ENCODE measurements around the gene SSBP1.
"Not testable (repeated sequence)": the region's sequence is repeated elsewhere in the genome, so short reads cannot be mapped to it uniquely, and the experiment has no call there.

Gene SSBP1

DNA sequence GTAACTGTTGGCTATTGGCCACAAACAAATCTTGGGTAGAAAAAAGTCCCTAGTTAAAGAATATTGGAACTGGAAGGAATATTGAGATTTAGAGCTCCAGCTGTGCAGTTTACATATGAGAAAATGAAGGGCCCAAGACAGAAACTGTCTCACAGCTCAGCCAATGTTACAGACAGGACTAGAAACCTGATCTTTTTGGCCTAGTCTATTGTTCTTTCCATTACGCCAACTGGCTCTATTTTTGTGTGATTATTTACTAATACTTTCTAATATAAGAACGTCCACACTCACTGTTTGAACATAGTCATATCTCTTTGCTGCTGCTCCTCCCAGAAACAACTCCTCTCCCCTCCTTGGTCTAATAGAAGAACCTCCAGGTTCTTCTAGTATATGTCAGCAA, 28.8 kb upstream of the SSBP1 start:
- DNase-seq (ENCODE audit: low read depth, low spot score), result no peak

DNA sequence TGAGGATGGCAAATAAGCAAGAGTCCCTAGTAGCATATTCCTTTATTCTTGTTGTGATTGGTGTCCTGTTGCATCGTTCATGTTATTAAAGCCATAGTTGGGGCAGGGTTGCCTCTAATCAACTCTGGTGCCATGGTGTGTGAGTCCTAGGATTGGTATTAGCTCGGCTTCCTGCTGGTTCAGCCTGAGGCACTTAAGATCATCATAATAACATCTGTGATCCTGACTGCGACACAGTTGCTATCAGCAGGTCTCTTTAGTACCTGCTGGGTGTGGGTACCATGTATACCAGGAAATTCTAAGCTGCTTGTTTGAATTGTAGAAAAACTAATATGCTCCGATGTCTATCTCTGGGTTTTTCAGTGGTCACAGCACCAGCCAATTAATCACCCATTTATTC, 28.4 kb upstream of the SSBP1 start:
- no peak for DNase-seq (ENCODE audit: low read depth, low spot score)

DNA sequence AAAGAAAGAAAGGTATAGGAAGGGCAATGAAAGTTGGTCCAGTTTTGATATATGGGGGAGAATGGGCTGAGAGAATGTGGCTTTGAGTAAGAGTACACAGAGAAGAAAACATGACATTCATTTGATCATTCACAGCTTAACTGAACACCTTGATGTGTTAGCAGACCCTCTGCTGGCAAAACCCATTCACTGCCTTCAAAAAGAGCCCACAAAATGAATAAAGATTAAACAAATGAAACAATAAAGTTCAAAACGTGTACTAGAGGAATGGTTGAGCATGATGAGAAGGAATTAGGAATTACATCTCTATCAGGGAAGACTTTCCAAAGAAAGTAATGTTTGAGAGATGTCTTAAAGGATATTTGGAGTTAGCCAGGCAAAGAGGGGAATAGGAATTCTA, 27.9 kb upstream of the SSBP1 start:
- DNase-seq (ENCODE audit: low read depth, low spot score), result no peak

DNA sequence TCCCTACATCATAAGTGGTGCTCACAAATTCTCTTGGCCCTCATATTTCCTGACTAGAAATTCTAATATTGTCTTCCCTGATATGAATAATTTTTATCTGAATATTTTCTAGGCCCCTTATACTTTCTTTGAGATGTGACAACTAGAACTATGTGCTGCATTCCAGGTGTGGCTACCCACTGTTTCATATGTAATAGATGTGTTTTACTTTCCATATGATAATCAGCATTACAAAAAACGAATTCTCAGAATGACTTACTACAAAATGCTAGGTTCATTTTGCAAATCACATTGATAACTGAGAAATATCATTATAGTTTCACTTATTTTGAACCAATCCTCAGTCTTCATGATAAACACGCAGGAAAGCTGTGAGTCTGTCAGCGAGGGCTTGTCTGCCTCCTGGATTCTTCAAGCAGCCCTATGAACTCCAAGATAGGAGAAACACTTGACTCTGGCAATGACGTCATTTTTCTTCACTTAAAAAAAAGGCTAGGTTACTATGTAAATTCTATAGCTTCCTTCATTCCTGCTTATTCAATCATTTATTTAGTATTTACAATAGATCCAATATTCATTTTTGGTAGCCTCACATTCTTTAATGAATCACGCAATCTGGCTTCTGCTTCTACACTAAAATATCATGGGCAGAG, 25.4 kb upstream of the SSBP1 start:
- no peak for DNase-seq (ENCODE audit: low read depth, low spot score)

DNA sequence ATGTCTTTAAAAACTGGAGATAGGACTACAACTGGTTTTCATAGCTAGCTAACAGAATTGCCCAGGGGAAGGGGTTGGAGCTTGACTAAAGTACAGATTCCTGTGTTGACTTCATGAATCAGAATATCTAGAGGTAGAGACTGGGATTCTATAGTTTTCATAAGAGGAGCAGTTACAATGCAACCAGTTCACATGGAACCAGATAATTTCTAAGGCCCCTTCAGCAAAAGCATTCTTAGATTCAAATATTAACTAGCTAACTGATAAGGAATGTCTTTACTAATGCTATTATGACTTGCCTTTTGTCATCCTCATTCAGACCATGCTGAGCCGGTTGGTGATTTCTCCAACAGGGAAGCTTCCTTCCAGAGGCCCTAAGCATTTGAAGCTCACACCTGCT, 24.3 kb upstream of the SSBP1 start:
- DNase-seq (ENCODE audit: low read depth, low spot score), result no peak

DNA sequence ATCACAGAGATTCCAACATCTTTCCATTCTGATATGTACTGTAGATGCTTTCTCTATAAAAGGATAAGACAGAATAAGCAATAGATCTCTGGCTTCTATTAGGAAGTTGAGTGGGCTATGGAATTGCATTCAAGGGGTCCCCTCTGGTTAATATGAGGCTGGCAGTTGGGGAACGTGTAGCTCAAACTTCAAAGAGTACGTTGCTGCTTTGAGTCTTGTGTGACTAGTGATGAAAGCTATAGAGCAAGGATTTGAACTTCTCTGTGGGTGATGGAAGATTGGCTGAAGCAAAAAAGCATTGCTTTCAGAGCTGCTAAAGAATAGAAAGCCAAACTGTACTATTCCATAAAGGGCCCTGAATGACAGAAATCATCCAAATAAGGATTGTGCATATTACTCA, 23.6 kb upstream of the SSBP1 start:
- no peak for DNase-seq (ENCODE audit: low read depth, low spot score)

DNA sequence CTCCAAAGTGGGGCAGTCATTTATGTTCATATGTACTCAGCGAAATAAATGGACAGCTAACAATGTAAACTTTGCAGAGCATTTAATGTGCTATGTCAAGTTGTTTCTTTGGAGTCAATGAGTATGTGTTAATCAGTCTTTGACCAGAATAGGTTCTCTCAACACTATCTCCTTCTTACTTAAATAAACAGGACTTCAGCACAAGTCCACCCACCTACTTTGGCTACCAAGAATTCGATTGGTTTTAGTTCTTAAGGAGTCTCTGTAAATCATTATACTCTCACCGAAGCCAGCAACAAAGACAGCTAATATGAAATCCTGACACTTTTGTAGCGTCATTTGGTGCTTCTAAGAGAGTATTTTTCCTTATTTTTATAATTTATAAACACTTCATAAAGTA, 23.1 kb upstream of the SSBP1 start:
- DNase-seq (ENCODE audit: low read depth, low spot score), result no peak

DNA sequence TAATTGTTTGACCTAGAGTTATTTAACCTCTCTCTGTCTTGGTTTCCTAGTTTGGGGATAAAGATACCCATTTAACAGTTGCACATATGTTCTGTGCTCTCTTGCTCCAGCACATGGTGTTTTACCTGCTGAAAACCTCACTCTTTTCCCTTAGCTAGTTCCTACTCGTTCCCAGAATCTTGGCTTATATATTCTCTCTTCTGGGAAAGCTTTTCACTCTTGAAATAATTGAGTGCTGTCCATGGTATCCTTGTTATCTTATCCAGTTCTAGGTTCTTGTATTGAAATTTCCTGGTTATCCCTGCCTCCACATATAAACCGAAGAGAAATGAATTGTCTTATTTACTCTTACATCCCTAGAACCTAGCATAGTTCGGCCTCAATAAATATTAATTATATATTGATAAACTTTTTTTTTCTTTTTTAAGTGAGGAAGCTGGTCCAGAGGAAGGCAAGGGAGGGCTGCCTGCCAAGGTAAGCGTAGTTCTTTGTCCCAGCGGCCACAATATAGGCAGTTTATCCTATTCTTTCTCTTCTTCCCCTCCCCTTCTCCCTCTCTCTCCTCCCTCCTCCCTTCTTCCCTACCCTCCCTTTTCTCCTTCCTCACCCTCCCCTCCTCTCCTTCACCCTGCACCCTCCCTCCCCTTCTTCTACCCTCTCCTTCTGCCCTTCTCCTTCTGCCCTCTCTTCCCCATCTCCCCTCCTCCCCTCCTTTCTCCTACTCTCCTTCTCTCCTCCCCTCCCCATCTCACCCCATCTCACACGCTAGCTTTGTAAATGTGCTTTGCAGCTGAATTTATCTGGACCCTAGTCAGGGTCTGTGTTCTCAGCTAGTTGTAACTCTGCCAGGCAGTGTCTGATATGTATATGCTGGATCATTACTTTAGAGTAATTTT, 22.1 kb upstream of the SSBP1 start:
- no peak for DNase-seq (ENCODE audit: low read depth, low spot score)

DNA sequence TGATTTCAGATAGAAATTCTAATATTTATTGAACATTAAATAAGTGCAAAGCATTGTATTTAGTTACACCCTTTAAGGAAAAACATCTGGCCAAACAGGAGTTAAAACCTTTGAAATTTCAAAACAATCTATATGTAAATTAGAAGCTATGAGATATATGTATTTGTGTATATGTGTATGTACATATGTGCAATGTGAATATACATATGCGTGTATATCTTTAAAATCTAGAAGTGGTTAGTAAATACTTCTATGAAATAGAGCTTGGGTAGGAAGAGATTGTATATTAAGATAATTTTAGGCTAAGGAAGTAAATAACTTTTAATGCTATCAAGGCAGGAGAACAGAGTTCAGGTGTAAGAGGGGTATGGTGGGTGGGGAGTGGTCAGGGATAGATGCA, 20.7 kb upstream of the SSBP1 start:
- no peak for DNase-seq (ENCODE audit: low read depth, low spot score)

DNA sequence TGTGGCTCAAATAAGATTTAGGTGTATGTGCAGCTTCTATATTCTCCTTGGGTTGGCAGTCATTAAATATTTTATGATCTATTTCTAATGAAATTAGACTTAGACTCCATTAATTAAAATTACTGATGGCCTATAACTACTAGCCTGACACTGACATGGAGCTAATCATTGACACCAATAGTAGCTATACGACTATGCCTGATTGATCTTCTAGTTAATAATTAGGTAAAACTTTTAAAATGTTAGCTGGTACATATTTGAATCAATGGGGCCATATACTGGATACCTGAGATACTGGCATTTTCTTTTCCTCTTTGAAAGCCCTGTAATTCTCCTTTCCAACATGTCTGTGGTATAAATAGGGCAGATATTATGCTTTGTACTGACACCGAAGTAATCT, 15.6 kb upstream of the SSBP1 start:
- DNase-seq (ENCODE audit: low read depth, low spot score), result no peak

DNA sequence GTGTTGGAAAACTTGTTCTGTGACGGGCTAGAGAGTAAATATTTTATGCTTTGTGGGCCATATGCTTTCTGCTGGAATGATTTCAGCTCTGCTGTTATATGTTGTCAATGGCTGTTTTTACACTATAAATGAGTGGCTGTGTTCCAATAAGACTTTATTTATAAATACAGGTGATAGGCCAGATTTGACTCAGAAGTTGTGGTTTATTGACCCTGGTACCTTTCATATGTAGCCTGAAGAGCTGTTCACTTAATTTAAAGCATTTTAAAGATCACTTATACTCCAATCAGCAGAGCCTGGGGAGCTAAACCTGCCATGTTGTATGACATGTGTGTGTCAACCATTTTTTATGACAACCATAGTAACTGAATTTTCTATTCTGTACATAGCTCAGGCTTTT, 9.1 kb upstream of the SSBP1 start:
- no peak for DNase-seq (ENCODE audit: low read depth, low spot score)

DNA sequence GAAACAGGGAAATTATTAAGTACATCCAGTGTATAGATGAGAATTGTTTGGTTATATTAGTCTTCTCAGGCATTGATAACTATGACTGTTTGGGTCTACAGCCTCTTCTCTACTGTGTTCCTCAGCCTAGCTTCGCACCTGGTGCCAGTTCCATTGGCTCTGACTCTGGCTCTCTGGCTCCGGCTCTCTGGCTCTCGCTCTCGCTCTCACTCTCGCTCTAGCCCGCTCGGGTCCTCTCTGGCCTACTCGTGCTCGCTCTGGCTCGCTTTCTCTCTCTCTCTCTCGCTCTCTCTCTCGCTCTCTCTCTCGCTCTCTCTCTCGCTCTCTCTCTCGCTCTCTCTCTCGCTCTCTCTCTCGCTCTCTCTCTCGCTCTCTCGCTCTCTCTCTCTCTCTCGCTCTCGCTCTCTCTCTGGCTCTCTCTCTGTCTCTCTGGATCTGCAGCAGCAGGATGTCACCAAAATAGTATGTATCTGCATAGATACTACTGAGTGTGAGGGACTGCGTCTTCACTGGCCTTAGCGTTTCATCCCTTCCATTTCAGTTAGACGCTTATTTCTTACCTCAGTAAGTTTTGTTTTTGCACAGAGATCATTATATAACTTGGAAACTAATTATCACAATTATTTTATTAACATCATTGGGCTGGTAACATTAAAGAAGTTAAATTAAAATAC, 6.5 kb upstream of the SSBP1 start:
- no peak for DNase-seq (ENCODE audit: low read depth, low spot score)

DNA sequence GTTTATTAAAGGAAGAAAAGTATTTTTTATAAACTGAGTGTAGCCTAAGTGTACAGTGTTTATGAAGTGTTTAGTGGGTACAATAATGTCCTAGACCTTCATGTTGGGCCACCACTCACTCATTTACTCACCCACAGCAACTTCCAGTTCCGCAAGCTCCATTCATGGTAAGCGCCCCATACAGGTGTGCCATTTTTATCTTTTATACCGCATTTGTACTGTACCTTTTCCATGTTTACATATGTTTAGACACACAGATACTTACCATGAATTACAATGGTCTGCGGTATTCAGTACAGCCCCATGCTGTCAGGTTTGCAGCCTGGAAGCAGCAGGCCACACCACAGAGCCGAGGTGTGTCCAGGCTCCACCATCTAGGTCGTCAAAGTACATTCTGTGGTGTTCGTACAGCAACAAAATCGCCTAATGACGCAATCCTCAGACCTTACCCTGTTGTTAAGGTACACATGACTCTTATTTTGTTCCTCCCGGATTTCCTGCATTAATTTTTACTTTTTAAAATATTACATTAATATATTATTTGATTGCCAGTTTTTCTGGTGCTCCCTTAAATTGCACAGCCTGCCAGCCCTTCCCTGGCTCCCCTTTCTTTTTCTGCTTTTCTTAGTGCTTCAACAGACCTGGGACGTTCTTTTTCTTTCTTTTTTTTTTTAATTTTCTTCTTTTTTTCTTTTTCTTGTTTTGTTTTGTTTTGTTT, 881 bp upstream of the SSBP1 start:
- DNase-seq (ENCODE audit: low read depth, low spot score), result no peak

DNA sequence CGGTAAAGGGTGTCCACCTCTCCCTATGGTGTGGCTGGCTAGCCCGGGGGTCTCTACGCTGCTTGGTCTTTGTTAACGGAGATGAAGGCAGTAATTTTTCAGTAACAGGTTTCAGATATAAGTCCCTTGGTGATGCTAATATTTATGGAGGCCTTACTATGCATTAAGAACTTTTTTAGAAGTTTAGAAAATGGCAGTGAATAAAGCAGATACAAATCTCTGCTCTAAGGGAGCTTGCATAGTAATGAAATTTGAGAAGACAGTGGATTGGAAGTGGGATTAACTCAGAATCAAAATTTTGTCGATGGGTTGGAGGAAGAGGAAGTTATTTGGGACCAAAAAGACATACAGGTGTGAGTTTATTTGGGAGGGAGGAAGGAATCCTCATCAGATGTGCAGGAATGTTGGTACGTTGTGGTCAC, 445 bp downstream of the SSBP1 start:
- DNase-seq (ENCODE audit: low read depth, low spot score), result no peak

DNA sequence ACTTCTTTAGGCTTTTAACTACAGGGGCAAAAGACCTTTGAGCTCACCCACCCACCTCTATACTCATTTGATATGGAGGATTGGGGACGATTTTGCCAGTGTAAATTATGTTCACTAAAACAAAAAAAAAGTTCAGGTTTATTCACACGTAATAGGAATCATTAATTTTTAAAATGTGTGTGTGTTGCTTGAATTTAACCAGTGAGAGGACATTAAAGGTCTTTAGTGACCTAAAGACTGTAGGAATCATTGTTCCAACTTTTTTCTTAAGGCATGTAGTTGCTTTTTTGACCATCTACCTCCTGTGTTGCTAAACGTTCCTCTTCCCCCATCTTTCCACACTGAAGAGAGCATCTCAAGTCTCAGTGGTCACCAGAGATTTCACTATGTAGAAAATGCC, 1.1 kb downstream of the SSBP1 start:
- DNase-seq (ENCODE audit: low read depth, low spot score), result no peak

DNA sequence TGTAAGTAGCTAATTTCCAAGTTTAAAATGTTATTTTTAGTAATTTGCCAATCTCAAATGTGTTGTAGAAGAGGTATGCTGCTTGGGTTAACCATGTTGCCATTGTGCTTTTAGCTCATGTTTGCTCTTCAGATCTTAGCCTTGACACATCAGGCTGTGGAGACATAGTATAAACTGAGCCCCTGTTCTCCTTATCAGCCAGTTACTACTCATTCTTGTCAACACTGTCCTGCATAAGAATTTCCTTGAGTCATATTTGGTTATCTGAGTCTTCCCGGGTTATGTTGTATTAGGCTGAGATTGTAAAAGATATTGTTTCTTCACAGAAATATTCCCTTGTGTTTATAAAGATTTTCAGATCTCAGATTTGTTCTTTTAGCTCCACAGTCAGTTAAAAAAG, 4.1 kb downstream of the SSBP1 start:
- DNase-seq (ENCODE audit: low read depth, low spot score), result no peak

DNA sequence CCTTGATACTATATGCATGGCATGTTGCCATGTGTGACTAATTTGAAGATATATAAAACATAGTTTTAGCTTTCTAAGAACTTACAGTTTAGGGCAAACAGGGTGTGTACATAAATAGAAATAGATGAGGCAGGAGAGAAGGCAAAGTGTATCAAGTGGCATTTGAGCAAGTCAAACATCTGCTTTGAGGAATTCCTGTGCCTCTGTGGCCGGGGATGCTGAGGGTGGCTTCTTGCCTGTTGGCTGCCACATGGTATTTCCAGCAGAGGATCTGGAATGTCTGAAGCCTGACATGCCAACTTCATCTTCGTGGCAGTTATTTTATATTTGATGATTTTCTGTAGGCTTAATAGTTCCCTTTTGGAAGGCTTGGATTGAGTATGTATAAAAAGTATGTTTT, 6.0 kb downstream of the SSBP1 start:
- no peak for DNase-seq (ENCODE audit: low read depth, low spot score)

DNA sequence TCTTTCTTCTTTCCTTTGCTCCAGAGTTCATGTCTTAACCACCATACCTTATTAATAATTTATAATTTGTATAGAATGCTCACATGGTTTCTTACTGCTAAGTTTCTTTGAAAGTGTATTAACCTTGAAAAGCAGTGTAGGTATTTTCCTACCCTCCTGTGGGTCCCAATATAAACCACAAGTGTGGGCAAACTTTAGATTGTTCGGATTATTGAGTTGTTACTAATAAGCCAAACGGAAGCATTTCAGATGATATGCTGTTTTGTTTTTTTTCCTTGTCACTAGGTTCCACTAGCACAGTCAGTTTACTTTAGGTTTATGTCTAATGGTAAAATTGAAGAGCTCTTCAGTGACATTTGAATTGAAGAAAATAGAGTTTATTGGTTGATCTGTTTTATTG, 10.2 kb downstream of the SSBP1 start:
- DNase-seq (ENCODE audit: low read depth, low spot score), result no peak

DNA sequence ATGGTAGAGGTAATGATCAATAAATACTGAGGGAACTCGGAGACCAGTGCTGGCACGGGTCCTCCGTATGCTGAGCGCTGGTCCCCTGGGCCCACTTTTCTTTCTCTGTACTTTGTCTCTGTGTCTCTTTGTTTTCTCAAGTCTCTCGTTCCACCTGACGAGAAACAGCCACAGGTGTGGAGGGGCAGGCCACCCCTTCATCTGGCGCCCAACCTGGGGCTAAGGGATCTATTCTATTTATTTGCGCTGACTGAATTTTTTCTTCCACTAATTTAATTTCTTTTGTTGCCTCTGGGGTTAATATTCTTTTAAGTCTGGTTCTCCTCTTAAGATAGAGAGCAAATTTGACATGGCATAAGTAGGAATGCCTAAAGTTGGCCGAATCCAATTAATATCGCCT, 13.7 kb downstream of the SSBP1 start:
- not testable (repeated sequence) for DNase-seq (ENCODE audit: low read depth, low spot score)

DNA sequence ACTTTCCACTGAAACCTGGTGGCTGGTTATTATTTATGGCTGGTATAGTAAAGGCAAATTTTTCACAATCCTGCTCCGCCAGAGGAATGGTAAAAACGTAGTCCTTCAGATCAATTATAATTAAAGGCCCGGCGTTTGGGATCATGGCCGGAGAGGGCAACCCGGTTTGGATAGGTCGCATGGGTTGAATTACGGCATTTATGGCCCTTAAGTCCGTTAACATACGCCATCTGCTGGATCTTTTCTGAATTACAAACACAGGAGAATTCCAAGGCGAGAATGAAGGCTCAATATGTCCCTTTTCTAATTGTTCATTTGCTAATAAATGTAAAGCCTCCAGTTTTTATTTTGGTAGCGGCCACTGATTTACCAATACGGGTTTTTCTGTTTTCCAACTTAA, 14.5 kb downstream of the SSBP1 start:
- DNase-seq (ENCODE audit: low read depth, low spot score), result no peak

DNA sequence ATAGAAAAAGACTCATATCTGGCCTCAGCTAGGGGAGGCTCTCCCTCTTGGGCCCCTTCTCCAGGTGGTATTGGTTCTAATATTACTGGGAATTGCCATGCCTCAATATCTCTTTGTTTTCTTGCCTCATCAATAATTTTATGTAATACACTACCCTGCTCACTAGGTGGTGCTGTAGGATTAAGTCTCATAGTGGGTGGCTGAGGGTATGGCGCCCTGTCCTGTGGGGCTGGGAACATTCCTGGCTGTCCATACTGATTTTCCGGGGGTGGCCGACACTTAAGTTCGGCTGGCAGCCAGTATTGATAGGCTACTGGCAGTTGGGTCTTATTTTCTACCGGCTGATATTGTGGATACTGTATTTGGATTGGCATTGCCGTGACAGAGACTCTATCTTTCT, 16.8 kb downstream of the SSBP1 start:
- no peak for DNase-seq (ENCODE audit: low read depth, low spot score)

DNA sequence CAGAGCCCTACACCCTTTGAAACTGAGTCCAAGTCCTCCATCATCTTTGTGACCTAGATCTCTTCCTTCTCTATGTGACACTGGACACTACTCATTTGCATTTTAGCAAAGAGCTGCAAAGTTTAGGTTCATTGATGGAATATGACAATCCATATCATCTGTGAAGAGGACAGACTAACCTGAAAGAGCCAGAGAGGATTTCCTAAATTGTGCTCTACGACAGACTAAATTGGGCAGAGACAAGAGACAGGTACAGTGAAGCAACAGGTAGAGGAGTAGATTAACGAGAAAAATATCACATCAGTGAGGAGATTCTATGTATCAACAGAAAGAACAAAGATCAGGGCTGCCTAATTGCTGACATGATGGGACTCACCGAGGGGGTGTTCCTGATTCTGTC, 25.6 kb downstream of the SSBP1 start, which contains the start of gene TAS2R3:
Gene TAS2R3, plus strand, starts transcription at position 301 of the 400 bp plus-strand sequence. Its CDS starts 62 bp downstream, at position 363.
- no peak for DNase-seq (ENCODE audit: low read depth, low spot score)

All from brain pericyte (primary cell).